H9 (cell line): ENCODE data around the gene ANKRD2. TPM values are rescaled to one million over a fixed set of nuclear protein-coding genes. Genes with fewer than 3 reads are reported as not detected.

Experiments used
- DNase-seq: peaks from one replicate; pipeline ENCODE4 v3.0.0-alpha.2; 2017
- H2AFZ ChIP-seq: one replicate; pipeline ENCODE4 v1.6.1; 2013; ENCODE audit warnings: mild to moderate bottlenecking, low read length, control low read depth, moderate library complexity
- H2AK5ac ChIP-seq: 2 replicates; pipeline ENCODE4 v1.6.1; 2013; ENCODE audit warnings: low read length, control low read depth, mixed read lengths; ENCODE audit not compliant: insufficient read length
- H2BK120ac ChIP-seq: one replicate; pipeline ENCODE4 v1.6.1; 2013; ENCODE audit warnings: low read depth, mild to moderate bottlenecking, low read length, control low read depth, inconsistent platforms; ENCODE audit not compliant: poor library complexity, severe bottlenecking
- H2BK12ac ChIP-seq: 2 replicates; pipeline ENCODE4 v1.6.1; 2013; ENCODE audit warnings: low read length, control low read depth, mixed read lengths, low read depth; ENCODE audit not compliant: insufficient read length
- H2BK15ac ChIP-seq: 2 replicates; pipeline ENCODE4 v1.6.1; 2013; ENCODE audit warnings: low read depth, low read length, control low read depth
- H2BK20ac ChIP-seq: one replicate; pipeline ENCODE4 v1.6.1; 2013; ENCODE audit warnings: low read depth, mild to moderate bottlenecking, low read length, control low read depth, inconsistent platforms; ENCODE audit not compliant: poor library complexity, severe bottlenecking
- H2BK5ac ChIP-seq: 2 replicates; pipeline ENCODE4 v1.6.1; 2013; ENCODE audit warnings: low read length, control low read depth, mixed read lengths; ENCODE audit not compliant: insufficient read length
- H3K14ac ChIP-seq: 2 replicates; pipeline ENCODE4 v1.6.1; 2013; ENCODE audit warnings: low read length, control low read depth; ENCODE audit not compliant: insufficient read depth
- H3K18ac ChIP-seq: 2 replicates; pipeline ENCODE4 v1.6.1; 2013; ENCODE audit warnings: low read depth, mild to moderate bottlenecking, mixed read lengths, low read length, control low read depth; ENCODE audit not compliant: insufficient read length
- H3K23ac ChIP-seq: 2 replicates; pipeline ENCODE4 v1.6.1; 2013; ENCODE audit warnings: low read length, control low read depth, mixed read lengths, low read depth; ENCODE audit not compliant: insufficient read length
- H3K23me2 ChIP-seq: 2 replicates; pipeline ENCODE4 v1.6.1; 2013; ENCODE audit warnings: low read depth, mild to moderate bottlenecking, mixed read lengths, low read length, control low read depth; ENCODE audit not compliant: insufficient read length, poor library complexity, severe bottlenecking
- H3K27ac ChIP-seq: 2 replicates; pipeline ENCODE4 v1.5.1; 2013; ENCODE audit warnings: low read length, control low read depth, mixed read lengths, low read depth; ENCODE audit not compliant: insufficient read length
- H3K27me3 ChIP-seq: 2 replicates; pipeline ENCODE4 v1.6.1; 2013; ENCODE audit warnings: low read length, control low read depth, inconsistent platforms; ENCODE audit not compliant: insufficient read depth
- H3K4ac ChIP-seq: 2 replicates; pipeline ENCODE4 v1.6.1; 2013; ENCODE audit warnings: low read depth, mild to moderate bottlenecking, control low read depth, inconsistent platforms, low read length, moderate library complexity
- H3K4me1 ChIP-seq: 2 replicates; pipeline ENCODE4 v1.6.1; 2013; ENCODE audit warnings: low read length, control low read depth, inconsistent platforms; ENCODE audit not compliant: insufficient read depth
- H3K4me2 ChIP-seq: 2 replicates; pipeline ENCODE4 v1.6.1; 2013; ENCODE audit warnings: low read length, control low read depth, mixed read lengths; ENCODE audit not compliant: insufficient read length, insufficient read depth
- H3K56ac ChIP-seq: 2 replicates; pipeline ENCODE4 v1.6.1; 2013; ENCODE audit warnings: low read depth, mild to moderate bottlenecking, mixed read lengths, low read length, control low read depth; ENCODE audit not compliant: insufficient read length
- H3K79me1 ChIP-seq: 2 replicates; pipeline ENCODE4 v1.6.1; 2013; ENCODE audit warnings: low read depth, mild to moderate bottlenecking, moderate library complexity, low read length, control low read depth, inconsistent platforms; ENCODE audit not compliant: insufficient read depth, poor library complexity, severe bottlenecking
- H3K79me2 ChIP-seq: 2 replicates; pipeline ENCODE4 v1.6.1; 2013; ENCODE audit warnings: low read length, control low read depth, inconsistent platforms; ENCODE audit not compliant: insufficient read depth
- H3K9ac ChIP-seq: 2 replicates; pipeline ENCODE4 v1.6.1; 2013; ENCODE audit warnings: low read length, control low read depth, mixed read lengths; ENCODE audit not compliant: insufficient read length; ENCODE audit errors: extremely low read depth
- H3K9me3 ChIP-seq: one replicate; pipeline ENCODE4 v1.6.1; 2013; ENCODE audit warnings: low read depth, low read length, inconsistent platforms; ENCODE audit not compliant: control insufficient read depth
- H3T11ph ChIP-seq: one replicate; pipeline ENCODE4 v1.6.1; 2013; ENCODE audit warnings: mild to moderate bottlenecking, low read length, control low read depth, inconsistent platforms
- H4K20me1 ChIP-seq: one replicate; pipeline ENCODE4 v1.6.1; 2013; ENCODE audit not compliant: control insufficient read depth, insufficient read length, insufficient read depth
- H4K5ac ChIP-seq: 2 replicates; pipeline ENCODE4 v1.6.1; 2013; ENCODE audit warnings: low read depth, mild to moderate bottlenecking, mixed read lengths, low read length, control low read depth; ENCODE audit not compliant: insufficient read length
- H4K8ac ChIP-seq: replicated peaks from 2 replicates; pipeline ENCODE4 v1.6.1; 2013; ENCODE audit warnings: low read length, control low read depth, mixed read lengths, low read depth; ENCODE audit not compliant: insufficient read length
- H4K91ac ChIP-seq: 2 replicates; pipeline ENCODE4 v1.6.1; 2013; ENCODE audit warnings: low read depth, mild to moderate bottlenecking, moderate library complexity, mixed read lengths, low read length, control low read depth; ENCODE audit not compliant: insufficient read length
- H3K27ac Mint-ChIP-seq, 3 experiments: 2 replicates in 2 of 3; 3 replicates in 1 of 3; pipeline ENCODE4 v1.8.0; 2020 to 2021; ENCODE audit warnings: mixed read lengths in 3 of 3, mild to moderate bottlenecking in 1 of 3, moderate library complexity in 1 of 3
- H3K27me3 Mint-ChIP-seq: 2 replicates; pipeline ENCODE4 v1.8.0; 2021; ENCODE audit warnings: low read depth, mild to moderate bottlenecking, moderate library complexity, mixed read lengths
- H3K36me3 Mint-ChIP-seq, 3 experiments: 2 replicates in 2 of 3; 3 replicates in 1 of 3; pipeline ENCODE4 v1.8.0; 2020 to 2021; ENCODE audit warnings: low read depth in 3 of 3, mixed read lengths in 3 of 3; ENCODE audit not compliant: insufficient read depth in 1 of 3
- H3K4me1 Mint-ChIP-seq, 2 experiments: 2 replicates each; pipeline ENCODE4 v1.8.0; 2020; ENCODE audit warnings: mixed read lengths in 2 of 2
- H3K4me3 Mint-ChIP-seq, 2 experiments: 2 replicates in 1 of 2; 3 replicates in 1 of 2; pipeline ENCODE4 v1.8.0; 2020 to 2021; ENCODE audit warnings: mild to moderate bottlenecking in 2 of 2, mixed read lengths in 2 of 2, moderate library complexity in 1 of 2
- H3K9me3 Mint-ChIP-seq, 2 experiments: 2 replicates in 1 of 2; 3 replicates in 1 of 2; pipeline ENCODE4 v1.8.0; 2020; ENCODE audit warnings: mild to moderate bottlenecking in 2 of 2, mixed read lengths in 2 of 2, moderate library complexity in 1 of 2
- WGBS: extraction: QIAGEN DNeasy Blood & Tissue Kit; methylation state at CpG from one replicate; pipeline ENCODE4 v1.1.7; 2013; ENCODE audit warnings: missing lambda C conversion rate, low lambda C conversion rate, mixed read lengths; ENCODE audit not compliant: insufficient read length; ENCODE audit errors: extremely low coverage; 5-methylcytosine and 5-hydroxymethylcytosine counted together
- total RNA-seq: library from RNA; stranded (reverse); gene quantifications from 2 replicates; pipeline ENCODE4 v1.2.1, GENCODE V29; 2021
- TF ChIP-seq, protein P1 (sequence below): fragments of 200-600 bp; sonication (generic); conservative IDR thresholded peaks from 3 replicates; pipeline ENCODE4 v1.8.0; 2021; ENCODE audit warnings: antibody characterized with exemption, mild to moderate bottlenecking

The ANKRD2 gene
- total RNA-seq, 1 experiment from 2014 or later, result not detected

DNA sequence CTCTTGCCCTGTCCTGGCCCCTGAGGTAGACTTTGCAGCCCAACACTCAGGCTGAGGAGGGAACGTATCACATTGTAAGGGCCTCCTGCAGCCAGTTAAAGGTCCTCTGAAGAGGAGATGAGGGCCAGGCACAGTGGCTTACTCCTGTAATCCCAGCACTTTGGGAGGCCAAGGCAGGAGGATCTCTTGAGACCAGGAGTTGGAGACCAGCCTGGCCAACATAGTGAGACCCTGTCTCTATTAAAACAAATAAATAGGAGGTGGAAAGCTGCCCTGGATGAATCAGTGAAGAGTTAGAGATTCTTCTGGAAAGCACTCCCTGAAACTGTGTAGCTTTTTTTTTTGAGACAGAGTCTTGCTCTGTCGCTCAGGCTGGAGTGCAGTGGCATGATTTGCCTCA is 14.6 kb downstream of the ANKRD2 start:
- Mint-ChIP-seq H3K27ac (no peak overlapping the region), H3K4me3 (no peak overlapping the region), H3K36me3 (no peaks in the 10 kb centered on the region), H3K9me3 (no peaks in the 10 kb centered on the region), H3K4me1 (peaks cover 3 to 13% of the 10 kb centered on the region in 2 experiments; a peak in 3 of 4 replicates), H3K27me3 (peaks cover 2% of the 10 kb centered on the region; the same call in 1 of the 2 replicates)
- Histone ChIP-seq H3K9ac (no peak overlapping the region), H3K4me1 (no peaks in the 10 kb centered on the region), H4K20me1 (no peaks in the 10 kb centered on the region), H3K4me2 (no peak overlapping the region), H2BK120ac (no peak overlapping the region), H4K8ac (no peak overlapping the region), H3K79me1 (no peaks in the 10 kb centered on the region), H3K9me3 (no peaks in the 10 kb centered on the region), H4K5ac (no peak overlapping the region), H3K27me3 (no peaks in the 10 kb centered on the region), H3K18ac (no peak overlapping the region), H3T11ph (no peak overlapping the region), H2BK12ac (no peak overlapping the region), H3K27ac (no peak overlapping the region), H2AFZ (no peak overlapping the region), H3K14ac (no peak overlapping the region), H2AK5ac (no peak overlapping the region), H4K91ac (no peak overlapping the region), H3K4ac (no peak overlapping the region), H3K23me2 (no peaks in the 10 kb centered on the region), H3K56ac (no peak overlapping the region), H2BK15ac (no peak overlapping the region), H3K23ac (no peak overlapping the region), H2BK5ac (no peak overlapping the region), H2BK20ac (no peak overlapping the region), H3K79me2 (no peaks in the 10 kb centered on the region)
- TF ChIP-seq, protein P1, sequence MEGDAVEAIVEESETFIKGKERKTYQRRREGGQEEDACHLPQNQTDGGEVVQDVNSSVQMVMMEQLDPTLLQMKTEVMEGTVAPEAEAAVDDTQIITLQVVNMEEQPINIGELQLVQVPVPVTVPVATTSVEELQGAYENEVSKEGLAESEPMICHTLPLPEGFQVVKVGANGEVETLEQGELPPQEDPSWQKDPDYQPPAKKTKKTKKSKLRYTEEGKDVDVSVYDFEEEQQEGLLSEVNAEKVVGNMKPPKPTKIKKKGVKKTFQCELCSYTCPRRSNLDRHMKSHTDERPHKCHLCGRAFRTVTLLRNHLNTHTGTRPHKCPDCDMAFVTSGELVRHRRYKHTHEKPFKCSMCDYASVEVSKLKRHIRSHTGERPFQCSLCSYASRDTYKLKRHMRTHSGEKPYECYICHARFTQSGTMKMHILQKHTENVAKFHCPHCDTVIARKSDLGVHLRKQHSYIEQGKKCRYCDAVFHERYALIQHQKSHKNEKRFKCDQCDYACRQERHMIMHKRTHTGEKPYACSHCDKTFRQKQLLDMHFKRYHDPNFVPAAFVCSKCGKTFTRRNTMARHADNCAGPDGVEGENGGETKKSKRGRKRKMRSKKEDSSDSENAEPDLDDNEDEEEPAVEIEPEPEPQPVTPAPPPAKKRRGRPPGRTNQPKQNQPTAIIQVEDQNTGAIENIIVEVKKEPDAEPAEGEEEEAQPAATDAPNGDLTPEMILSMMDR, result no peak
- no CpG with 5 or more reads among the region's 2 CpGs for WGBS
- no peak for DNase-seq
